IPS DF 19.7 (cell line): ENCODE data around the gene INO80C.
"Not testable (repeated sequence)": the region's sequence is repeated elsewhere in the genome, so short reads cannot be mapped to it uniquely, and the experiment has no call there.

Experiments
- DNase-seq: peaks from one replicate; pipeline ENCODE4 v3.0.0-alpha.2; 2013; ENCODE audit warnings: low read depth, low spot score

INO80C gene

DNA sequence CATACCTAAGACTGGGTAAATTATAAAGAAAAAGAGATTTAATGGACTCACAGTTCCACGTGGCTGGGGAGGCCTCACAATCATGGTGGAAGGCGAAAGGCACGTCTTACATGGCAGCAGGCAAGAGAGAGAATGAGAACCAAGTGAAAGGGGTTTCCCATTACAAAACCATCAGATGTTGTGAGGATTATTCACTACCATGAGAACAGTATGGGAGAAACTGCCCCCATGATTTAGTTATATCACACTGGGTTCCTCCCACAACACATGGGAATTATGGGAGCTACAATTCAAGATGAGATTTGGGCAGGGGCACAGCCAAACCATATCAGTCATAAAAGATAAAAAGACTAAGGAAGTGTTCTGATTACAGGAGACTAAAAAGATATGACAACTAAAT is 8.5 kb downstream of the INO80C start:
- DNase-seq: not testable (repeated sequence)

DNA sequence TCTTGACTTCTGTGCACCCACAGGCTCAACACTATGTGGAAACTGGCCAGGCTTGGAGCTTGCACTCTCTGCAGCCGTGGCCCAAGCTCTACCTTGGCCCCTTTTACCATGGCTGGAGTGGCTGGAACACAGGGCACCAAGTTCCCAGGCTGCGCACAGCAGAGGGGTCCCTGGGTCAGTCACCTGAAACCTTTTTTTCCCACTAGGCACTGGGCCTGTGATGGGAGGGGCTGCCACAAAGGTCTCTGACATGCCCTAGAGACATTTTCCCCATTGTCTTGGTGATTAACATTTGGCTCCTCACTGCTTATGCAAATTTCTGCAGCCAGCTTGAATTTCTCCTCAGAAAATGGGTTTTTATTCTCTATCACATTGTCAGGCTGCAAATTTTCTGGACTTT is 9.4 kb downstream of the INO80C start:
- peak; percentile 45 for DNase-seq

DNA sequence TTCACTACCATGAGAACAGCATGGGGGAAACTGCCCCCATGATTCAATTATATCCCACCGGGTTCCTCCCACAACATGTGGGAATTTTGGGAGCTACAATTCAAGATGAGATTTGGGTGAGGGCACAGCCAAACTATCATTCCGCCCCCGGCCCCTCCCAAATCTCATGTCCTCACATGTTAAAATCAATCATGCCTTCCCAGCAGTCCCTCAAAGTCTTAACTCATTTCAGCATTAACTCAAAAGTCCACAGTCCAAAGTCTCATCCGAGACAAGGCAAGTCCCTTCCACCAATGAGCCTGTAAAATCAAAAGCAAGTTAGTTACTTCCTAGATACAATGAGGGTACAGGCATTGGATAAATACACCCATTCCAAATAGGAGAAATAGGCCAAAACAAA is 10.2 kb downstream of the INO80C start:
- DNase-seq: not testable (repeated sequence)

DNA sequence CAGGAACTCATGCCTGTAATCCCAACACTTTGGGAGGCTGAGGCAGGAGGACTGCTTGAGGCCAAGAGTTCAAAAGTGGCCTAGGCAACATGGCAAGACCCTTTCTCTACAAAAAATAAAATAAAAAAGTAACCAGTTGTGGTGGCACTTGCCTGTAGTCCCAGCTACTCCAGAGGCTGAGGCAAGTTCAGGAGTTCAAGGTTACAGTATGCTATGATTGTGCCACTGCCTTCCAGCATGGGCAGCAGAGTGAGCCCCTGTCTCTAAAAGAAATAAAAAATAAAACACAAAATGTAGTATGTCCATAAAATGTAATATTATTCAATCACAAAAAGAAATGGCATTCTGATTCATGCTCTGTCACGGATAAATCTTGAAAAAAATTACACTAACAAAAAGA is 11.9 kb downstream of the INO80C start:
- no peak for DNase-seq

DNA sequence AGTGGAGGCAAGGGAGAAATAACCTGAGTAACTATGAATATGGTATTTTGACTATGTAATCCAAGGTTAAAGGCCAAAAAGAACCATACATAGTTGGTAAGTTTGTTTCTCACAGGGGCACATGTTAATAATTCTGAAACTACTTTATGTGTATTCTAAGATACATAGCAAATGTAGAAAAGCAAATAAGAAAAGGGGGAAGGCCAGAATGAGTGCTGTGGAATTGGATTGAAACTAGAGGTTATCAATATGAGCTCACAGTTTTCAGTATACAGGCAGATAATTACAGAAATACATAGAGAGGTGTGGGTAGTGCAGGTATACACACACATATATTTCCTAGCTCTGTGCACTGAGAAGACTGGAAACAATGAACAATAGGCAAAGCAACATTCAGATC is 13.7 kb downstream of the INO80C start:
- no peak for DNase-seq

DNA sequence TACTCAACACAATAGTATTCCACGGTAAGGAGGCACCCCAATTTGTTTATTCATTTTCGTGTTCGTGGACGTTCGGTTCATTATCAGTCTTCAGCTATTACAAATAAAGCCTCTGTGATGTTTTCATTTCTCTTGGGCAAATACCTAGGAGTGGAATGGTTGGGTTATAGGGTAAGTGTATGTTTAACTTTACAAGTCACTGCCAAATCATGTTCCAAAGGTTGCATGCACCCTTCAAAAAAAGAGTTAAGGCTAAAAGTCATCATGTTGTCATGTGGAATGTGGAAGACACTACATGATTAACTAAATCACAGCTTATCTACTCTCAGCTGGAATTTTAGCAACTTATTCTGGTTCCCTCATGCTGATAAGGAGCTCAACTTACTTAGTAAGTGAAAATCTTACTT is 15.8 kb downstream of the INO80C start:
- DNase-seq: no peak

DNA sequence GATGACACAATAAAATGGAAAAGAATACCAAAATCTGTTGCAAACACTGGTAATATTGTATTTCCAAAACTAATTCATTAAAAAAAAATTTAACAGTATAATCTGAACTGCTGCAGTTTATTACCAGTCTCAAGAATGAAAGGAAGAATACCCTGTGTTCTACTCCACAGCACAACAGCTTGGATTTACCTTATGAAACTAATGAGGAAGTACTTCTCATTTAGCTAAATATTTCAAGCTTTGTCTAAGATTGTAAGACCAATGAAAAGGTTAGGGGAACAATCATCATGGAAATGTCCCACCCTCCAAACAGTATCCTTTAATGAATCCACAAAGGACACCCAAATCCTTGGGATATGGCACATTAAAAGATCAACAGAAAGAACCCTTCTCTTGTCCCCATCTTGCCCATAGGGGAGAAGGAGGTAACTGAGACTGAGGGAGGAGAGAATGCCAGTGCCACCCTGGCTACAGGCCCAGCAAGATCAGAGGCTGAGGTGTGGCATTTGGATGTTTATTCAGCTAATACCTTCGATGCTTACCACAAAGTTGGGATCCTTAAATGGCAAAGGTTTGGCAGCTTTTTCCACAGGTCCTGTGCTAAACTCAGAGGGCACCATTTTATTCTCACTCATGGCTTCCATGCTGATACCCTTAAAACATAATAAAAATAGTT is 17.7 kb downstream of the INO80C start:
- no peak for DNase-seq

DNA sequence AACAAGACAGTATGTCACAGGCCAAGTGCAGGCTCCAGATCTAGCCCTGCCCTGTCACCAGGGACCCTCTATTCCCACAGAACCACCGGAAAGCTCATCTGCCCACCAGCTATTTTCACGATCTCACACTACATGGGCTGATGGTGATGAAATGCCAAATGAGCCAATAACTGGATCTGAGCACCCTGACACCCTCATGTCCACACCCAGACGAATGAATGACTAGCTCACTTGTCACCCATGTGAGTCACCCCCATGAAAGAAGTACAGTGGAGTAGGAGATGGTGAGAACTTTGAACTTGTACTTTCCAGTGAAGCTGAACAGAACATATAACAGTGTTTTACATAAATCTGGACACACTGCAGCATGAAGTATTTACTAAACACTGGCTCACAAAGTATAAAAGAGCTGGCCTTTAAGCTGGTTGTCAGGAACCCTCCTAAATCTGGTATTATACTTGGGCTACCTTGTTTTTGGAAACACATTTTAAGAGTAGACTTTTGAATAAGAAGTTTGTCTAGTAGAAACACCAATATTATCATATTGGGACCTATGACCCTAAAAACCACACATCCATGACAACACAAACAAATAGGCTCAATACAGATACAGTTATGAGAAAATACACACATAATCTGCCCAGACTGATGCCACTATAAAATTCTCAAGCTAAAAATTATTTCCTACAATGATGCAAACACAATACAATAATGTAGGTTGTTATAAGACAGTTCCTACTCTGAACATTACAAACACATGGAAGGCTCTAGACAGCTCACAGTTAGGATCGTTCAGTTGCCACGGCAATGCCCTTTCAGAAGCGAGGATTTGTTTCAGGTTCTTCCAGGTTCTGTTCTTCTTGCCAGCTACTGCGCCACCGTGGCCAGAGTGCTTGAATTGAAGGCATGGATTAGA is 19.0 kb downstream of the INO80C start:
- DNase-seq: no peak

DNA sequence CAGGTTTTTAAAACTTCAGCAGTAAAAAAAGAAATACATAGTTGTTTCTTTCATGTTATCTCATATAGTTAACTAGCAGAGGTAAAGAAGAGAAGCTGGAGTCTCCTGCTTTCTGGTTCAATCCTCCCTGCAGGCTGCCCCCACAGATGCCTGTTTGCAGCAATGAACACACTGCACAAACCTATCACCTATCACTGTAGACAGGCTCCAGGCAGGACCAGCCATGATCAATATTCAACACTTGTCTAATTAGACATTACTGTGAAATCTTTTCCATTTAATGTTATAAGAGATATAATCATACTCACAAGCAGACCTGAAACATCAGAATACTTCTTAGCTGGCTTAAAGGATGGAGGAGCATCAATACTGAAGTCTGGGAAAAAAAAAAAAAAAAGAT is 19.8 kb downstream of the INO80C start:
- DNase-seq: no peak

DNA sequence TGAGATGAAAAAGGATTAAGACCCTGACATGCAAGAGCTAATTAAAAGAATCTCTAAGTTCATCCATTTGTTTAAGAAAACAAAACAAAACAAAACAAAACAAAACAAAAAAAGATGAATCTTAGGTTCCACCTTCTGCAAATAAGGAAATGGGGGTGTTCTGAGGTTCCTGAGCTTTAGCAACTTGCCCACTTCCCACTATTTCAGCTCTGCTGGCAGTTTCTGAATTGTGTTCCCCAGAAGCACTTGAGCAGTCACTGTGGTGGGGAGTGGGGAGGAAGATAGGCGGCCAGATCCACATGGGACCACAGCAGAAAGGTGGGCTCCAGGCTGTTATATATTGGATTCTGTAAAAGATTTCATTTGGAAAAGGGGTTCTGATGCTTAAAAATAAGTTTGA is 20.3 kb downstream of the INO80C start:
- DNase-seq: no peak

DNA sequence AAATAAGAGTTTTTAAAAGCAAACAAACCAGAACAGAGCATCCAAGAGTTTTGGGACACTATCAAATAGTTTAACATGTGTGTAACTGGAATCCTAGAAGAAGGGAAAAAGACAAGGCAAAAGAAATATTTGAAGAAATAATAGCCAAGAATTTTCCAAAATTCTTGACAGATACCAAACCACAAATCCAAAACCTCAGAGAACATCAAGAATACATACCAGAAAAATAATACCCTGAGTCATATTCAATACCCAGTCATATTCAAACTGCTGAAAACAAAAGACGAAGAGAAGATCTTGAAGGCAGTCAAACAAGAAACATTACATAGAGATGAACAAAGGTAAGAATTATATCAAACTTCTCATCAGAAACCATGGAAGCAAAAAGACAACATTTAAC is 22.9 kb downstream of the INO80C start:
- no peak for DNase-seq

DNA sequence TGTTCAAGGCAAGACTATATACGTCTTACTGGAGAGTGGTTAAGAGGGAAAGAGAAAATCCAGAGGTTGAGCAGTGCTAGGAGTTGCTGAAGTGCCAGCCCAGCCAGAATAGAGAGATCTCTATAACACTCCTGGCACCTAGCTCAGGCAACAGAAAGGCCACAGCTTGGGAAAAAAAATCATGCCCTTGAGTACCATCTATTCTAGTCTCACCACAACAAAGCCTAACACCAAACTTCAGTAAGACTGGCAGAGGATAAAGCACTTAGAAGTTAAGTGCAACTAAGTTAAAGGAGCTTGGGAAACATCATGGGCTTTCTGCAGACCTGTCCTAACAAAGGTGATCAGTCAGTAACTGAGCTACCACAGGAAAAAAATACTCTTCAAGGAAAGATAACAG is 24.2 kb downstream of the INO80C start:
- no peak for DNase-seq

DNA sequence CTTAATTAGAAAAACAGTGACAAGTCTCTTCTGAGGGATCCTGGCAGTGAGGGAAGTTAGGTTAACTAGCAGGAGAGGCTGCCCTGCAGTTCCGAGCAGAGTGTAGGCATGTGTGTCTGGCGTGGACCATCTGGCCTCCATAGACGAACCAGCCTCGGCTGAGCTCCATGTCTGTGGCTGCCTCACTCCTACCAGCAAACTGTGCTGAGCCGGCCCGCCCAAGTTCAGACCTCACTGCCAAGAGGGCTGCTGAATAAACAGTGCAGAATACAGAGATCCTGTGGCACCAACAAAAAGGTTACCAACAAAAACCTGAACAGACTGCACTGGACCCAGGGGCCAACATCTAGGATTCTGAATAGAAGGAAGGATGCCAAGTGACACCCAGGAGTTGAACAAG is 27.3 kb downstream of the INO80C start:
- no peak for DNase-seq

DNA sequence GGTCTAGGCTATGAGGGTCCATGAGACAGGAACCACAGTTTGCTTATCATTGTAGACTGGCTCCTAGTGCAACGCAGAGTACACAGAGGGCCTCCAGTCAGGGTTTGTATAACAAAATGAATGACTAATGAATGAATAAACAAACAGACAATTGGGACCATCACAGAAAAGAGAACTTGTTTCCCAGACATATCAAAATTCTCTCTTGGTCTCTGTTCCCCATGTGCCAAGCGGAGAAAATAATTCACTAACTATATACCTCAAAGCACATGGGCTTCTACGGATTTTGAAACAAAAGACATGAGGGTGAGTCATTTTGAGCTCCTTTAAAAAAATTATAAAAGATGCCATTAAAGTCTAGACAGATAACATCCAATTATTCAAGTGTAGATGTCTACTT is 28.0 kb downstream of the INO80C start:
- DNase-seq: no peak

DNA sequence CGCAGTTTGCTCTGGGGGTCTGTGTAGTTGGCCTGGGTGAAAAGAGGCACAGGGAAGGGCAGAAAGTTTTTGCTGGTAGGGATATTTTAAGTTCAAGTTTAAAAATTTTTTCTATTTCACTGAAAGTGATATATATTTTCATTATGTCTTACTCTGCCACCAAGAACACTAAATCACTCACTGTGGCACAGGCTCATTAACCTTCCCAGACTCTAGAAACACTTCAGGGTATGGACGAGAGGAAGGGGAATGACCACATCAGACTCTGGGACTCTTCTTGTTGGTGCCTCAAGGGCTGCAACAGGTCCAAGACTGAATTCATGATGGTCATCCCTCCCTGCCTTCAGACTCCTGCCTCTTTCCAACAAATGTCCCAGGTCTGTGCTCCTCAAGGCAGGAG is 29.0 kb downstream of the INO80C start:
- DNase-seq: no peak

DNA sequence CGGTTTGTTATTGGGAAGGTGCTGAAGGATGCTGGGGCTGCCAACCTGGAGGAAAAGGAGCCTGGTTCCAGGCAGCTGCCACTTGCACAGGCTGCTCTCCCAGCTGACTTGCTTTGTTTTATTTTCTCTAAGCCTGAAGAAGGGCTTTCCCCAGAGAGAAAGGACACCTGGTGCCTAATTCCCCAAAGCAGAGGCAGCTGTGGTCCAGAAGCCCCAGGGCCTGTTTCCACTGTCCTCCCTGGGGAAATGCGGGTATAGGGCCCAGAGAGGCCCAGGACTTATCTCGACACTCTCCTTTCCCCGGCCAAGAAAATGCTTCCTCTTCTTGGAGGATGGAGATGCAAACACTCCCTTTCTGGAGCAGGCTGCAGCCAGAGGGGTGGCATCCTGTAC is 30.1 kb downstream of the INO80C start:
- DNase-seq: no peak

DNA sequence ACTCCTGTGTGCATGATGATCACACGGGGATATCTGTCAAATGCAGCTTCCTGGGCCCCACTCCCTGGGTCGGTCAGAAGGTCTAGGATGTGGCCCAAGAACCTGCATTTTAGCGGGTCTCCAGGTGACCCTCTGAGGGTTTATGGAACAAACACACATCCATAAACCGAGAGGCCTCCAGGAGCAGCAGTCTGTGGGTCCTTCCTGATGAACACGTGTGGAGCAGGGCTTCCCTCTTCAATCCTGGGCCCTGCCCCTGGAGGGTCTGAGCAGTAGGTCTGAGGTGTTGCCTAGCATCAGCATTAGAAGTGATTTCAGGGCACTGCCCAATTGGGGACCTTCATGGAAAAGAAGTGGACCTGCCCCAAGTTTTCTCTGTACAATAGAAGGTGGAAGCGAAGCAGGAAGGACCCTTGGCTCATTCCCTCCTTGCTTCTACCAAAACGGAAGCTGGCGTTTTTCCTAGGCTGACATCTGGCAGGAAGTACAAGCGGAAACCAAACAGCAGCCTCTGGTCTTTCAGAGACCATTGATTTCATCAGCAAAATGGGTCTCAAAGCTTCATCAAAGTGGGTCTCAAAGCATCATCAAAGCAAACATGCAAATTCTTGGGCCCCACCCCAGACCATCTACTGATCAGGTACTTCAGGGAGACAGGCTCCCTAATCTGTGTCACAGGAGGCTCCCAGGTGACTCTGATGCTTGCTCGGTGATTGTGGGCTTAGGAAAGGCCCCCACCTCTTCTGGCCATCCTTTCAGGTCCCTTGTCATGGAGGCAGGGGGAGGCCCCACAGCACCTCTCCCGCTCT is 30.7 kb downstream of the INO80C start:
- DNase-seq: no peak

DNA sequence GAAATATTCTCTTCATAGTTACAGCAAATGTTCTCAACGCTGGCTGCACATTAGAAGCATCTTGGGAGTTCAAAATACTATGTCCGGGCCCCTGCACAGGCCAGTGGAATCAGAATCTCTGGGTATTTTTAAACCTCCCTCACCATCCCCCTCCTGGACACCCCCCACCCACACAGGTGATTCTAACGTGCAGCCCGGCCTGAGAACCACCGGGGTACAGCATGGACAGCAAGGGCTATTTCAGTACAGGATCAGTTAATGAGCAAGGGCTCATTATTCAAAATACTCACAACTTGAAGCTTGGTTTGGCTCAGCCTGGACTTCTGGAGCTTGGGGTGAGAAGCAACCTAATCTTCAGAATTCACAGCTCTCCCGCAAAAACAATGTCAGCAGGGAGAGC is 31.4 kb downstream of the INO80C start:
- no peak for DNase-seq

DNA sequence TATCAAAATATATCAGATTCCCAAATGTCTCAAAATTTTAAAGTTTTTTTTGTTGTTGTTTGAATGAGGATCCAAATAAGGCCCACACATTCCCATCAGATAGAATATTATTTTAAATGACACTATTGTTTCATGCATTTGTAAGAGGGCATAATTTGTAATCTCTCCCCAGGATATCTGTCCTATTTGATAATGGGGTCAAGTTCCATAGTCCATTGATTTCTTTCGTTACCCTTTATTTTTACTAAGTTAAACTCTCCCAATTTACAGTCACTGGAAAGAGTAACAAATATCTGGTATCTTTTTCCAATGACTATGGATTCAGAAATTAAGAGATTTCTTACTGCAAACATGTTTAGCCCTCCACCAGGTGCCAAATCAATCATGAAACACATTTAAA is 32.4 kb downstream of the INO80C start:
- no peak for DNase-seq

DNA sequence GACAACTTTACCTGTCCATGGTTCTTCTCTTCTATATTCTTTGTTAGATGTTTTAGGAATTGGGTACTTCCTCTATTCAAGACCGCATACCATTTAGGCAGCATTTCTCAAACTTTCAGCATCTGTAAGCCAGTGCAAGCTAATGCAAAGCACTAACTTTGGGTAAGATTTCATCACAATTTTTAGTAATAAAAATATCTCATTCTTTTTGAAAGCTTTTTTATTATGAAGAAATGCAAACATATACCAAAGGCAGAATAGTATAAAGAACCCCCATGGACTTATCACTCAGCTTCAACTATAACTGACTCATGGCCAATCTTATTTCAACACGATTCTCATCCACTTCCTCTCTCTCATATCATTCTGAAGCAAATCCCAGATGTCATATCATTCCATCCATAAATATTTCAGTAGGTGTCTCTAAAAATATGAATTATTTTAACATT is 32.9 kb downstream of the INO80C start:
- no peak for DNase-seq

DNA sequence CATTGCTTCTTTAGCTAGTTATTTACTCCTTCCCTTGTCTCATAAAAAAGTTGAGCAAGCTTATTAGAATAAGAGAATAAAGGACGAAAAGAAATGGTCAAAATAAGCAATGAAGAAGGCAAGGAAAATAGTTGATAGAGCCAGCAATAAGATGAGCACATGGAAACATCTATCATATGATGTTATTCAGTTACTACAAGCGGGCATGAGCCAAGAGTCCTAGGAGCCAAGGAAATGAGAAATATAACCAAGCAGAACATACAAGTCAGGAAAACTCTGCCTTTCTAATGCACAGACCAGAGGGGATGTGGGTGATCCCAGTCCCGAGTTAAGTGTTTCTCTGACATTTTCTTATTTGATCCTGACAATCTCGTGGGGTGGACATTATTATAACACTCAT is 33.9 kb downstream of the INO80C start:
- DNase-seq: no peak

DNA sequence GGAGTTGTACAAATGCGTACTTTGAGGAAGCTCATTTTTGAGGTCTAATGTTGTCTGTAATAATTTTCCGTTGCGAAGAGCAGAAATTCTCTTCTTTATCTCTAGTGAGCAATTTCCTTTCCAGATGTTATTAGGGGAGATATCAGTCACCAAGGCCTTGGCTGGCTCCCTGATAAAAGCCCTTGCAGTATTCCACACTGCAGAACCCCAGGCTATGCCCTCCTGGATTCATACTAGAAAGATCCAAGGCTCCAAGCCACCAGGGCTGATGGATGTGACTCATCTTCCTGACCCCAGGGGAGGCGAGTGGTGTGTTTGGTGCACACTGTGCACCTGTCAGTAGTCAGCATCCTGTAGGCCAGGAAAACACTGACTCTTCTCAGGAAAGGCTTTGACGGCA is 34.7 kb downstream of the INO80C start:
- DNase-seq: no peak
